MV-4-11 (cell line): ENCODE measurements around the gene WNT3A.

ENCODE experiments used
- DNase-seq: peaks from one replicate; lab custom pipeline; 2025; lab: John Stamatoyannopoulos, UW

Gene WNT3A

DNA sequence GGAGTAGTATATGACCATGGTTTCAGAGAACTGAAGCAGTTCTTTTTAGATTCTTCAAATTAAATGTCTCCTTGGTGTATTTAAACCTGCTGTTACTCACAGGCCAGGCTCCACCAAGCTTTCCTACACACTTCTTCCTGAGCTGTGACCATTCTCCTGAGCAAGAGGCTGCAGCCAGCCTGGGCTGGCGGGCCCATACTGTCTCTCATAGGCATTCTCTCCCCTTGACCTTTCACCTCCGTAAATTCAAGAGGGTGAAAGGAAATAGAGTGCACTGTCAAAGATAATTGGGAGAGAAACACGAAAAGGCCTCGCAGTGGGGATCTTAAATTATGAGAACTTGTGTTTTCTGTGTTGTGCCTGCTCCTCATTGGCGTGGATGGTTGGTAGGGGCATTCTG, 78.0 kb downstream of the WNT3A start:
- DNase-seq = no peak

DNA sequence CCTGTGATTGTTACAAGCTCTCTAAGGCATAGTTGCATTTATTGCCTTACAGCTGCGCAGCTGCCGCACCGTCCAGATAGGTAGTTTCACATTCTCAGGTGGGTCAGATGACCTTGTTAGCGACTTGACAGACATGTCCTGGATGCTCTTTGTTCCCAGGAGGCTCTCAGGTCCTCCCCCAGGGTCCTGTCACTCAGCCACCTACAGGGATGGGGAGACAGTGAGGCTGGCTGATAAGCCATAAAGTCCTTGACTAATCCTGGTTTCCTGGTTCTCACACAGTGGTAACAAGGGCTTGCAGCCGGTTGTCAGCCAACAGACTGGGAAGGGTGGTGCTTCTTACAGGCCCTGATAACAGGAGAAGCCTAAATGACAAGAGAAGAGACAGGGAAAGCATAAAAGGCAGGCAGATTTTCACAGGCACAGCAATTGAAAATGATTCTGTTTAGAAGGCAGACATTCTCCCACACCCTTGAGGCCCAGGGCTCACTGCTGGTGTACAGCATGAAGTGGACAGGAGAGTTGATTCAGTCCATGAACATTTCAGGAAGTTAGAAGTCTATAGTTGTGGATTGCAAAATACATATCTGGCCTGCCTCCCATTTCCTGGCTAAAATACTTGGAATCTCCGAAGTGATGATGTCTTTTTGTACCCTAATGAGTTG, 78.6 kb downstream of the WNT3A start:
- no peak for DNase-seq

DNA sequence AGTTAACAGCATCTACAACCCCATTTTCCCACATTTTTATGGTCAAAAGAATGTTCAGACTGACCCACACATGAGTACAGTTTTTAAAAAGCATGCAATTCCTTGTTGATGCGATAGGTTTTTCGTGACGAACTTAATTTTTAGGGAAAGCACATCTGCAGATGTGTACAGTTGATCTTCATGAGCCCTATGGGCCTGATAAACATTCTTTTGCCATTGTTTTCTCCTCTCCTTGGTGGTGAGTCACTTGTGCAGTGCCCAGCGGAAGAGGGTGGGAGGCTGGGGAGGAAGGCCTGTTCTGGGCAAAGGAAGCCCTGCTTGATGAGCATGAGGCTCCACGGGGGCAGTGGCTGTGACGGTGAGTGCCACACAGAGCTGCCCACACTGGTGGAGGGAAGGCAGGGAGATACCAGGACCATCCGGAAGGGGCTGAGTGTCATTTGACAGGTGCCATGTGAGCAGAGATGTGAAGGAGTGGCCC, 81.0 kb downstream of the WNT3A start:
- peak; percentile 46 for DNase-seq

DNA sequence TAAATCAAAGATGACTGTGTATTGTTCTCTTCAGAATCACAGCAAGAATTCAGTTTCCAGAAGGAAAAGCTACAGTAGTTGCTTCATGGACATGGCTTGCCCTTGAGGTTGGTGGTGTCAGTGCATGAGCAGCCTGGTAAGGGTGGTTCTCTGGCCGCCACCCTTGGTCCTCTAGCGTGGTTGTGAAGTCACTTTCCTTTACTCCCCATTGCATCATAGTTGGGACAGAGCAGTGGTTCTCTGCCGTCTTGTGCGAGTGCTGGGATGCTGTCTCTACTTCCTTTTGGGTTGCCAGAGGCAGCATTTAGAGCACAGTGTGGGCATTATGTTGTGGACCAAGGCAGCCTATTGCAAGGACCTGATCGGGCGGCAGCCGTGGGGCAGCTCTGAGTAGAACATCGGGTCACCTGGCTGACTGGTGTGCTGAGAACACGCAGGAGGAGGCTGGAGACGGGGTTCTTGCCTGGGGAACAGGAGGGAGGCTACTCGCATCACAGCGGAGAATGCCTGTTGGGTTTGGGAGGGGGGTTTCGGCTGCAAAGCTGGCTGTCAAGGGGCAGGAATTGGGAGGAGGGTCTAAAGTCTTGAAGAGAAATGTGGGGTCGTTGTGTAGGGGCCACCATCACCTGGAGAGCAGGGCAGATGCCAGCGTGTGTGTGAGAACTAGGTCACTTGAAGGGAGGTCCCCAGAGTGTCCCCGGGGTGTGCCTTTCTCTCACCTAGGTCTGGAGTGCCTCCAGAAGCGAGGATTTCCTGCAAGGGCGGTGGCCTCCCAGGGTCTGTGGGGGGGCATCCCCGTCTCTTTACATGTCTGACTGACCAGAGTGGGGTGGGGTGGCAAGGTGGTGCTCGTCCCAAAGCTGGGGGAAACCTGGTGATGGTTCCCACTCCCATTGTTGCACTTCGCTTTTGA, 82.0 kb downstream of the WNT3A start:
- DNase-seq = peak; percentile 88

DNA sequence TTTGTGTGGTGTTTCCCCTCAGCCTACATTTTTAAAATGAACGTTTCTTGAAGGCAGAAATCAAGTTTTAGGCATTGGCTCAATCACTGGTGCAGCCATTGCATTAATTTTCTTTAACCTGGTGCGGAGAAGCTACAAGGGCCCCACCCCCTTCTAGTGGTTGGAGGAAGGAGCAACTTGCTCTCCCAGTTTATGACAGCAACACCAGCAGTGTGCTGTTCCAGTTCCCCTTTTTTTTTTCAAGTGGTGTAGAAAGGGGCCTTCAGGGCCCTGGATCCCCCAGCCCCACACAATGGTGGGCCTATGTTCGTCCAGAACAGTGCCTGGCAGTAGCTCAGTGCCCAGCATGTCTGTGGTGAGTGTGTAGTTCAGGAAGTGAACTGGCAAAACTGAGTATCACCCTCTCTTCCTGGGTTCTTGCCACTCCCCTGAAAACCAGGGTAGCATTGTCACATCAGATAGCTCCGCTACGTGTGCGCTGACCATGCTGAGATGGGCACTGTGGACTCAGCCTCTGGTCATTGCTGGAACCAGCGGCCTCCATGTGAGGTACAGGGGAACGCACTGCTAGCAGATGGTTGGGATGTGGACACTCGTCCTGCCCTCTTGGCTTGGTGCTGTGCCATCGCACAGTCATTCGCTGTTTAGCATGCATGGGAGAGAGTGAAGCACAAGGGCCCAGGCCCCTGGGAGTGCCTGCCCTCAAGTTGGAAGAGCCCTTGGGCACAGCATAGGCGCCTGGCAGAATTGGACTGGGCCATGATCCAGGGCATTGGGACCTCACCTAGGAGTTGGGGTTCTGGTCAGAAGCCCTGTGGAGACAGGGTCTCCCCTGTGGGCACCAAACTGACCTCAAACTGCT, 83.0 kb downstream of the WNT3A start:
- peak; percentile 82 for DNase-seq

DNA sequence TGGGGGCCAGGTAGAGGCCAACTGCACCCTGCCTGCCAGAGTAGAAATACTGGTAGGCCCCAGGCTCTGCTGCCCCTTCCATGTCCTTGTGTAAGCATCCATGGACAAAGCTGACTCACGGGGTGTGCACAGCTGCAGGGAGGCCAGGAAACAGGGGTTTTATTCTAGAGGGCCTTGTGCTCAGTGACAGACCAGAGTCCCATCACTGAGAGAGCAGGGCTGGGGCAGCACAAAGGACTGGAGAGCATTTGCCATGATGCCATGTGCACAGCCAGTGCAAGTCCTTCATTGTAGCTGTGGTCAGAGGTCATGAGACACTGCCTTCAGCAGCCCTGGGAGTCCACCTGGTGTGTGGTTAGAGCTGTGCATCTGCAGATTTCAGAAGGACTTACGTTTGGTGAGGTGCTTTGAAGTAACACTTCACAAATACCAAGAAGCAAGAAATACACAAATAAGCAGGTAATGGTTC, 83.8 kb downstream of the WNT3A start:
- DNase-seq = no peak

DNA sequence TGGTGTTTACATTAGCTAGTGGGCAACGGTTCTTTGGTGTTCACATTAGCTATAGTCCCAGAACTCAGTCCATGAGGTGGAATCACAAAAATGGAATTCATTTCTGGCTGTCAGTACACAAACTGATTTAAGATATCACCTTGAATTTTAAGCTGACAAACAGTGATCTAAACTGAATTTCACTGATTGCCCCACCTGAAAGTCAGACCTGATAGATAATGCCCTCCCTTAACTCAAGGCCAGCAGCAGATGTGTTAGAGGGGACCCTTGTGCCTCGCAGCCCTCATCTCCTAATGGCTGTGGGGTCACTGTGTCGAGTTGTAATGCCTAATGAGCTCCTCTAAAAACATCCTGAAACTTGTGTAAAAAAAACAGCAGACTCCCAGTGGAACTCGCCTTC, 84.3 kb downstream of the WNT3A start:
- no peak for DNase-seq

DNA sequence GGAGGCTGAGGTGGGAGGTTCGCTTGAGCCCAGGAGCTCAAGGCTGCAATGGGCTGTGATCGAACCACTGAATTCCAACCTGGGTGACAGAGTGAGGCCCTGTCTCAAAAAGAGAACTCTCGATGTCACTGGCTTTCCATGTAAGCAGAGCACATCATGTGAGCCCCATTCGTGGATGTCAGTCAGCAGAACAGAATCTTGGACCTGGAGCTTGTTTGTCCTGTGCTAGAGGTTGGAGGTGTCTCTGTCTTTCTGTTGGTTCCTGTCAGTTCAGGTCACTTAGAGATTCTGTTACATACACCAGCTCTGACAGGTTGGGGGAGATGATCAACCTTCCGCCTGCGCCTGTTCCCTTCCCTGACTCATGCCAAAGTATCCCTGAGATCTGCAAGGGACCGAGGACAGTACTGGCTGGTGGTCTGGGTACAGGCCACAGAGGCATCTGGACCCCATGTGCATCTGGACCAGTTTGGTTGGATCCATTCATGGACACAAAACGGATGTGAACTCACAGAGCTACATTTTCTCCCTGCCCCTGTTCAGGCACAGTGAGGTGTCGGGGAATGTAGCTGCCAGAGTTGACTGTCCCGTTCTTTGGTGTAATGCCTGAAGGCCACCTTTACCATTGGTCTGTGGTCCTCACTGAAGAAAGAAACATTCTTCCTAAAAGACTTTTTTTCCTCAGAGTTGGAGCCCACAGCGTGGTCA, 85.7 kb downstream of the WNT3A start:
- no peak for DNase-seq

DNA sequence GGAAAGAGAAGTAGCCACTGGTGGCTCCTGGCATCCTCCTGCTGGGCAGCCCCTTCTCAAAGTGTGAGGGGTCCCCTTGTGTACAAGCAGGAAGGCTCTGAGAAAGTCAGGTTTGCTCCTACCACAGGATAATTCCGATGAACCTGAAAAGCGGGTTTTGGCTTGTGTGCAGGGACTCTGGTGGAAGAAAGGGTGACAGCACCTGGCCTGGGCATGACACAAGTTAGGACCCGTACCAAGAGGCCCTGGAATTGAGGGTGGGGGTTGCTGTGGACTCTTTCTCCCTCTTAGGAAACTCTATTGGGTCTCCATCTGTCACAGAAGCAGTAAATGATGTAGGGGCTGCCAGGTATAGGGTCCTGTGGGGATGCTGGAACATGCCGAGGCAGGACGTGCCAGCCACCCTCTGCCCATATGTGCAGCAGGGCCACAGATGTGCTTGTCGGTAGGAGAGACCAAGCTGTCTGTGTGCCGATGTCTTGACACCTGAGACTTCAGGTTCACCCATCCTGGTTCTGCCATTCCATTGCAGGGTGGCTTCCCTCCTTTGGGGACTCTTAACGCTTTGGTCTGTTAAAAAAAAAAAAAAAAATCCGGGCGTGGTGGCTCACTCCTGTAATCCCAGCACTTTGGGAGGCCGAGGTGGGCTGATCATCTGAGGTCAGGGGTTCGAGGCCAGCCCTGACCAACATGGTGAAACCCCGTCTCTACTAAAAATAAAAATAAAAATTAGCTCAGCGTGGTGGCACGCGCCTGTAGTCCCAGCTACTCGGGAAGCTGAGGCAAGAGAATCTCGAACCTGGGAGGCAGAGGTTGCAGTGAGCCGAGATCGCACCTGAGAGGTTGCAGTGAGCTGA, 86.5 kb downstream of the WNT3A start:
- DNase-seq = no peak

DNA sequence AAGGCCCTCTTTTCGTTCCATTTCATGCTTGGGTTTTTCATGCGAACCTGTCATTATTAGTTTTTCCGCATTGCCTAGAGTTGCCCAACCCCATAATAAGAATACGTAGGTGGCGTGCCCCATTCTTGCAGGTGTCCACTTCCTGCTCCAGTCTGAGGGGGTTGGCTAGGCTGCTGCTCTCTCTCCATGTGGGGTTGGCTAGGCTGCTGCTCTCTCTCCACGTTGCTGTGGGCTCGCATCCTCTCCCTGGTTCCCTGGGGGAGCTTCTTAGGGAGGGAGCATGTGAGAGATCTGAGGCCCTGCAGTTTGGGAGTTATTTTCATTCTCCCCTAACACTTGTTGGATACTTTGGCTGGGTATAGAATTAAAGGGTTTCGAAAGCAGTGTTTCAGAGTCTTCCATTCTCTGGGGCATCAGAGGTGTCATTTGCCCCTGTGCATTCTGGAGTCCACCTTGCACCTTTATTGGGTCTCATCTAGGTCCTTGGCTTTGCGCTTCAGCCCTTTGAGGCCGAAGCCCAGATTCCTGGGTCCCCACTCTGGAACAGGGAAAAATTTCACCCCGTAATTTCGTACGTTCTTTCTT, 87.7 kb downstream of the WNT3A start:
- DNase-seq = no peak

DNA sequence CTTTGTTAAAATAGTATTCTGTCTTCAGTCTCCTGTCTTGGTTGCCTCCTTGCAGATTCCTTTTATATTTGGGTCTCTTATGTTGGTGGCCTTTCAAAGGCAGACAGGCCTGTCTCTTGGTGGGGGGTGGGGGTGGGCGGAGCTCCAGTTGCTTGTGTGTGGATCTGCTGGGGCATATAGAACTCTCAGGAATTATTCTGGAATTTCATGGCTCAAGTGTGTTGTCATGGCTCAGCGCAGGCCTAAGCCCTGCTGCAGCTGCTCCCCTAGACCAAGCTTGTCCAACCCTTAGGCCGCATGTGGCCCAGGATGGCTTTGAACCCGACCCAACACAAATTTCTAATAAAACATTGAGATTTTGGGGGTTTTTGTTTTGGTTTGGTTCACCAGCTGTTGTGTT, 88.4 kb downstream of the WNT3A start:
- DNase-seq = no peak

DNA sequence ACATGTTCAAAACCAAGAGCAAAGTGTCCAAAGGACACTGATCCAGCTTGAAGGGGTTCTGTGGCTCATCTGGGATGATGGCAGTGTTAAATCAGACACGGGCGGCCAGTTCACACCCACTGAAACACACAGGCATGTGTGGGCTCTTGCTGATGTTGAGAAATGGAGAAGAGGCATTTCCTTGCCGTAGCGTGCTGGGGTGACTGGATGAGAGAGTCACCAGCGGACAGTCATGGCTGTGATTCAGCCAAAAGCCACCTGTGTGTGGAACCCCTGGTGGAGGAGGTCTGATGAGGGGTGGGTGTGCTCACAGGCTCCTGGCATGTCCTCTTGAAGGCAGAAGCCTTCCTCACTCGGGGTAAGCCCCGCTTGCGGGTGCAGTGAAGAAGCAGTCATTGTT, 89.1 kb downstream of the WNT3A start:
- no peak for DNase-seq

DNA sequence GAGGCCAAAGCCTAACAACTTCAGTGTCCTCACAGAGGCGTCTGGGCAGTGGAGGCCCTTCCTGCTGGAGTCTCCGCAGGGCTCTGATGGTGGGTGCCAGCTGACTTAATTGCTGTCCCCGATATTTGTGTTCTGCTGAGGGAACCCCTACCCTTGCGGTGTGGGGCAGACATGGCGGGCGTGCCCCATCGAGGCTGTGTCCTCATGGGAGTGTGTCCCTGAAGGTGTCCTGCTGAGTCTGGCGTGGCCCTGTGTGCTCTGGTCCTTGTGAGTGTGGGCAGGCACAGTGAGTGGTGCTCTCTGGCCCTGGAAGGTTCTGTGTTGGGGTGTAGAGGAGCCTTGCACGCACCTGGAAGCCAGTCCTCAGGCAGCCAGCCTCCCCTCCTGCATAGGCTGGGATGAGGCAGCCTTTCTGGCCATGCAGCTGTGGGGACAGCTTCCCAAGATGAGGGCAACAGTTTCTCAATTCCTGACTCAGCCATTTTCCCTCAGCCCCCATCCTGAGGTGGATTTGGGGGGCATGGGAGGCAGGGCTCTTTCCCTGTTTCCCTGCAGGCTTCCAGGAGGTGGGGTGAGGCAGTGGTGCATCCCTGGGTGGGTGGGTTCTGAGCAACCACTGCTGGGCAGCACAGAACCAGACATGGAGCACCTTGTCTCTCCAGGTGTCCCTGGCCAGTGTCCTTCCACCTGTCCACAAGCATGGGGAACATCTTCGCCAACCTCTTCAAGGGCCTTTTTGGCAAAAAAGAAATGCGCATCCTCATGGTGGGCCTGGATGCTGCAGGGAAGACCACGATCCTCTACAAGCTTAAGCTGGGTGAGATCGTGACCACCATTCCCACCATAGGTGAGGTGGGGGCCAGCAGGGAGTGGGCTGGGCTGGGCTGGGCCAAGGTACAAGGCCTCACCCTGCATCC, 89.9 kb downstream of the WNT3A start:
- no peak for DNase-seq

DNA sequence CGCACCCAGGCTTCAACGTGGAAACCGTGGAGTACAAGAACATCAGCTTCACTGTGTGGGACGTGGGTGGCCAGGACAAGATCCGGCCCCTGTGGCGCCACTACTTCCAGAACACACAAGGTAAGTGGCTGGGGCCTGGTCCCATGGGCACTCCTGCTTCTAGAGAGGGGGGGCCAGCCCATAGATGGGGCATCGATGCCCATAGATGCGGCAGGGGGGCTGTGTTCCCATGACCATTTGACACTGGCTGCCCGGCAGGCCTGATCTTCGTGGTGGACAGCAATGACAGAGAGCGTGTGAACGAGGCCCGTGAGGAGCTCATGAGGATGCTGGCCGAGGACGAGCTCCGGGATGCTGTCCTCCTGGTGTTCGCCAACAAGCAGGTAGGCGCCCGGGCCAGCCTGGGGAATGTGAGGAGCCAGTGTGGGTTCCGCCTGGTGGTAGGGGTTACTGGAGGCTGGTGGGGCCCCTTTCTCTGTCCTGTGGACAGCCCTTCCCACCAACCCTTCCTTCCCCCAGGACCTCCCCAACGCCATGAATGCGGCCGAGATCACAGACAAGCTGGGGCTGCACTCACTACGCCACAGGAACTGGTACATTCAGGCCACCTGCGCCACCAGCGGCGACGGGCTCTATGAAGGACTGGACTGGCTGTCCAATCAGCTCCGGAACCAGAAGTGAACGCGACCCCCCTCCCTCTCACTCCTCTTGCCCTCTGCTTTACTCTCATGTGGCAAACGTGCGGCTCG, 90.7 kb downstream of the WNT3A start:
- no peak for DNase-seq

DNA sequence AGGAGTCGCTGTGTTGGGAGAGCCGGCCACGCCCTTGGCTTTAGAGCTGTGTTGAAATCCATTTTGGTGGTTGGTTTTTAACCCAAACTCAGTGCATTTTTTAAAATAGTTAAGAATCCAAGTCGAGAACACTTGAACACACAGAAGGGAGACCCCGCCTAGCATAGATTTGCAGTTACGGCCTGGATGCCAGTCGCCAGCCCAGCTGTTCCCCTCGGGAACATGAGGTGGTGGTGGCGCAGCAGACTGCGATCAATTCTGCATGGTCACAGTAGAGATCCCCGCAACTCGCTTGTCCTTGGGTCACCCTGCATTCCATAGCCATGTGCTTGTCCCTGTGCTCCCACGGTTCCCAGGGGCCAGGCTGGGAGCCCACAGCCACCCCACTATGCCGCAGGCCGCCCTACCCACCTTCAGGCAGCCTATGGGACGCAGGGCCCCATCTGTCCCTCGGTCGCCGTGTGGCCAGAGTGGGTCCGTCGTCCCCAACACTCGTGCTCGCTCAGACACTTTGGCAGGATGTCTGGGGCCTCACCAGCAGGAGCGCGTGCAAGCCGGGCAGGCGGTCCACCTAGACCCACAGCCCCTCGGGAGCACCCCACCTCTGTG, 91.6 kb downstream of the WNT3A start:
- DNase-seq = no peak

DNA sequence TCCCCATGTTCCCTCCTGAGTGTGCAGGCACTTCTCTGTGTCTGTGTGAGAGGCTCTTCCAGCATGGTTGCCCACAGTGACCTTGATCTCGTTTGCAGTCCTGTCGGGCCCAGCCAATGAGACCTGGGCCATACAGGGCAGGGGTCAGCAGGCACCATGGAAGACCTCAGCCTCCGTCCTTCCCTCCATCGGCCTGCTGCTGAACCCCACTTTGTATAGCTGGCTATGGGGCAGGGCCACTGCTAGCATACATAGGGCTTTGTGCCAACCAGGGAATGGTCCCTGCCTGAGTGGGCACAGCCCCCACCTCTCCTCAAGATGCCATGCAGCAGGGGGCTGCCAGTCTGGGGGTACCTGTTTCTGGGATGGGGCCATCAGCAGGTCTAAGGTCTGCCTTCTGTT, 92.5 kb downstream of the WNT3A start:
- no peak for DNase-seq

DNA sequence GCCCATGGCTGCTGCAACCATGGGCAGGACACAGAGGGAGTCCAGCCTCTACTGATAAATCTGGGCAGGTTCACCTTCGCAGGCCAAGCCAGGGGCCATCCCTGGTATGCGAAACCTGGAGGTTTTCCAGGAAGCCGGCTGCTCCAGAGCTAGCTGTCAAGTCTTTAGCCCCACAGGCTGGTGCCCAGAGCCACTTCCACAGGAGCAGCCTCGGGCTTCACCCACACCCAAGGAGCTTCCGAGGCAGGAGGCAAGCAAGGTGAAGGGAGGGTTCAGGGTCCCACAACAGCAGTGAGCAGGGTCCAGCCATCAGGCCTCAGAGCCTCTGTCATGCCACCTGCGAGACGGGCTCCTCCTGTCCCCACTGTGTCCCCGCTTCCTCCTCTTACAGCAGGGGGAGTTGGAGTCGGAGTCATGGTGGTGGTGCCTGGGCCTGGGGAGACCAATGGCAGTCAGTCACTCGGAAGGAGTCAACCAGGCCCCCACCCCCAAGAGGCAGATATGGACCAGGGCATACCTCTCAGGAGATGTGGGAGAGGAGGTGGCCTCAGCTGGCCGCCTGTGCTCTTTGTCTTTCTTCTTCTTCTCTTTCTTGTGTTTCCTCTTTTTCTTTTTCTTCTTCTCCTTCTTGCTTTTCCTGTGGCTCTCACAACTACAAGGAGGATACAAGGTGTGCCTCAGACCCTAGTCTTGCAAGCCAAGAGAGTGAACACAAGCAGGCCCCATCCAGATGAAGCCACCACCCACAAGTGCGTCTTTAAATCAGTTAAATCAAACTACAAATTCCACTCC, 94.2 kb downstream of the WNT3A start:
- no peak for DNase-seq
